HCT116 (cell line): ENCODE data around the gene TMEM138. TPM values are rescaled to one million over a fixed set of nuclear protein-coding genes. Genes with fewer than 3 reads are reported as not detected.
A peak's percentile ranks its signal among the peaks of the same experiment; 100 is the strongest.

Experiments
- ATAC-seq: fragments of 200-7000 bp; cut with Tn5 transposase; 2 replicates; pipeline ENCODE4 v1.9.1; 2020; ENCODE audit warnings: mild to moderate bottlenecking, moderate library complexity
- BruUV-seq: library from RNA; stranded (reverse); fragments of 400-500 nt; replicated peaks from 2 replicates; lab custom pipeline; 2021; lab: Mats Ljungman, UMichigan
- CTCF ChIA-PET: fragments of 300-600 bp; sonication (Branson Sonifier 250); formaldehyde crosslinking; loops from one replicate; lab custom pipeline; 2021; ENCODE audit warnings: antibody characterized with exemption; lab: Charles Lee
- POLR2A ChIA-PET: fragments of 300-600, 350-600 bp; sonication (Branson Sonifier 250); formaldehyde crosslinking; loops from one replicate; lab custom pipeline; 2021; ENCODE audit warnings: antibody characterized with exemption; lab: Charles Lee
- RAD21 ChIA-PET, 2 experiments: fragments of 300-600 bp; sonication (Branson Sonifier 250); formaldehyde crosslinking; loops; one replicate each; lab custom pipeline; 2023; ENCODE audit warnings: low total read pairs in 2 of 2; ENCODE audit not compliant: uncharacterized antibody in 2 of 2, unreplicated experiment in 2 of 2, low non-redundant PET in 1 of 2; lab: Charles Lee
- DNase-seq: peaks from one replicate; pipeline ENCODE4 v3.0.0-alpha.2; 2010; ENCODE audit warnings: low read depth, low spot score
- H2AFZ ChIP-seq: fragments of 200-600 bp; shearing (Covaris generic), sonication (generic); 2 replicates; pipeline ENCODE4 v1.6.1; 2017; ENCODE audit warnings: low read depth, mixed run types, mixed read lengths, antibody characterized with exemption, low read length; ENCODE audit not compliant: poor library complexity, severe bottlenecking
- H3K27ac ChIP-seq: 2 replicates; pipeline ENCODE4 v1.5.1; 2012; ENCODE audit warnings: low read depth, low read length
- H3K27me3 ChIP-seq: fragments of 200-600 bp; sonication (generic); 2 replicates; pipeline ENCODE4 v1.6.1; 2016; ENCODE audit warnings: mixed run types, low read length, mixed read lengths; ENCODE audit not compliant: insufficient read depth
- H3K36me3 ChIP-seq, 2 experiments: fragments of 200-500 bp in 1 of 2; fragments of 200-600 bp in 1 of 2; sonication (Bioruptor generic) in 1 of 2; sonication (generic) in 1 of 2; 2 replicates each; pipeline versions ENCODE4 v1.5.1 to v1.6.1; 2014 to 2016; ENCODE audit warnings: low read length in 2 of 2, inconsistent platforms in 1 of 2, mixed read lengths in 1 of 2, mixed run types in 1 of 2; ENCODE audit not compliant: insufficient read depth in 2 of 2, control insufficient read depth in 1 of 2
- H3K4me1 ChIP-seq, 2 experiments: fragments of 200-600 bp in 1 of 2; sonication (generic) in 1 of 2; 2 replicates each; pipeline versions ENCODE4 v1.5.1 to v1.6.1; 2012 to 2017; ENCODE audit warnings: low read length in 2 of 2, inconsistent platforms in 1 of 2, mild to moderate bottlenecking in 1 of 2, mixed read lengths in 1 of 2, mixed run types in 1 of 2, moderate library complexity in 1 of 2; ENCODE audit not compliant: insufficient read depth in 2 of 2, control insufficient read depth in 1 of 2
- H3K4me2 ChIP-seq: fragments of 200-600 bp; sonication (generic); 2 replicates; pipeline ENCODE4 v1.6.1; 2017; ENCODE audit warnings: mixed run types, low read length, mixed read lengths
- H3K4me3 ChIP-seq, 2 experiments: fragments of 200-600 bp in 1 of 2; sonication (generic) in 1 of 2; replicated peaks in 1 of 2; 2 replicates each; pipeline ENCODE4 v1.5.1; 2011 to 2016; ENCODE audit warnings: low read length in 2 of 2, control low read depth in 1 of 2, low read depth in 1 of 2, mild to moderate bottlenecking in 1 of 2, mixed read lengths in 1 of 2, mixed run types in 1 of 2
- H3K79me2 ChIP-seq: fragments of 200-600 bp; sonication (generic); 2 replicates; pipeline ENCODE4 v1.6.1; 2017; ENCODE audit warnings: mild to moderate bottlenecking, mixed run types, low read length, moderate library complexity, mixed read lengths; ENCODE audit not compliant: insufficient read depth
- H3K9ac ChIP-seq: fragments of 200-600 bp; sonication (generic); 2 replicates; pipeline ENCODE4 v1.6.1; 2016; ENCODE audit warnings: low read length, mixed read lengths
- H3K9me2 ChIP-seq: fragments of 200-600 bp; sonication (generic), shearing (Covaris generic); 2 replicates; pipeline ENCODE4 v1.6.1; 2017; ENCODE audit warnings: mixed run types, mild to moderate bottlenecking, moderate library complexity; ENCODE audit not compliant: insufficient read depth
- H3K9me3 ChIP-seq, 2 experiments: fragments of 200-500 bp in 1 of 2; fragments of 200-600 bp in 1 of 2; sonication (Bioruptor generic) in 1 of 2; sonication (generic) in 1 of 2; 2 replicates each; pipeline ENCODE4 v1.6.1; 2014 to 2017; ENCODE audit warnings: low read length in 2 of 2, mixed read lengths in 2 of 2, inconsistent platforms in 1 of 2, low read depth in 1 of 2, mild to moderate bottlenecking in 1 of 2, mixed run types in 1 of 2, moderate library complexity in 1 of 2; ENCODE audit not compliant: control insufficient read depth in 1 of 2, insufficient read depth in 1 of 2
- H4K20me1 ChIP-seq: fragments of 200-600 bp; sonication (generic), shearing (Covaris generic); 2 replicates; pipeline ENCODE4 v1.6.1; 2017; ENCODE audit warnings: mixed run types, mild to moderate bottlenecking, moderate library complexity; ENCODE audit not compliant: insufficient read depth
- POLR2A ChIP-seq: IDR thresholded peaks from 2 replicates; pipeline ENCODE4 v1.7.0; 2011; ENCODE audit warnings: borderline replicate concordance; ENCODE audit not compliant: insufficient read depth, insufficient read length; ENCODE audit errors: extremely low read depth
- TCF7L2 ChIP-seq: IDR thresholded peaks from 2 replicates; pipeline ENCODE4 v1.7.0; 2011; ENCODE audit warnings: borderline replicate concordance, inconsistent platforms; ENCODE audit not compliant: insufficient read depth, insufficient read length; ENCODE audit errors: extremely low read depth
- ZNF274 ChIP-seq: fragments of 200-500 bp; sonication (Bioruptor generic); IDR thresholded peaks from 2 replicates; pipeline ENCODE4 v1.6.1; 2014; ENCODE audit warnings: mild to moderate bottlenecking, low read depth, low read length, inconsistent platforms
- intact Hi-C: fragments of 100-400 bp; cut with micrococcal nuclease; formaldehyde crosslinking; loops from 2 replicates; pipeline ENCODE4 v1.10.0; 2022
- total RNA-seq: library from RNA; stranded (reverse); gene quantifications from one replicate; pipeline ENCODE4 v1.2.1, GENCODE V29; 2021; ENCODE audit not compliant: unreplicated experiment

Gene TMEM138
- total RNA-seq, 1 experiment from 2014 or later: 45.0 TPM

GRCh38 chr11:61333550-61334433 lies 28.4 kb upstream of the TMEM138 start:
- Histone ChIP-seq H3K9ac (peak overlapping the region; percentile 97), H3K4me2 (peak overlapping the region; percentile 93)
- ChIA-PET POLR2A (interaction anchor here (0.8 to 2.0 kb wide), 3 partner anchors 28 to 95 kb away, joined by 4 to 7 read pairs (median 4); partner anchors contain the start of genes CPSF7, CYB561A3 and TMEM138), CTCF (interaction anchor here (0.6 to 4.6 kb wide), 4 partner anchors 28 to 305 kb away, joined by 4 to 120 read pairs (median 4); partner anchors contain the start of gene CYB561A3)
- TF ChIP-seq TCF7L2 (peak; percentile 92), POLR2A (peak; percentile 9), ZNF274 (no peak)
- TF ChIP-seq, all 23 proteins: peak for 2
- no peaks in the 10 kb centered on the region for H3K9me3 ChIP-seq
- peak overlapping the region; percentile 85 to 97 for H3K4me3 ChIP-seq
- intact Hi-C loops: loop anchor here (2.0 kb wide), 1 partner anchor 59 kb away; the partner anchor contains the start of gene TMEM216
- H3K4me1 ChIP-seq: peaks cover 28 to 46% of the 10 kb centered on the region in 2 experiments
- BruUV-seq: TSS peak; percentile 79
- RAD21 ChIA-PET: interaction anchor here (0.5 to 1.8 kb wide), 3 partner anchors 52 to 304 kb away, joined by 3 to 5 read pairs (median 4); no protein-coding TSS in a partner anchor
- ATAC-seq (0 out of 2 replicates have a peak, but pooled peaks have one; percentile 3), DNase-seq (no peak)
- H3K36me3 ChIP-seq: peaks cover 10% of the 10 kb centered on the region in 2 experiments; a peak in 3 of 4 replicates
- no peaks in the 10 kb centered on the region for H3K27me3 ChIP-seq
- peaks cover 66% of the 10 kb centered on the region for H3K79me2 ChIP-seq
- H2AFZ ChIP-seq: no peak overlapping the region
- H4K20me1 ChIP-seq: no peaks in the 10 kb centered on the region
- peak overlapping the region; percentile 92 for H3K27ac ChIP-seq
- H3K9me2 ChIP-seq: no peaks in the 10 kb centered on the region
